ENCODE results near the gene HDAC11.

DNA sequence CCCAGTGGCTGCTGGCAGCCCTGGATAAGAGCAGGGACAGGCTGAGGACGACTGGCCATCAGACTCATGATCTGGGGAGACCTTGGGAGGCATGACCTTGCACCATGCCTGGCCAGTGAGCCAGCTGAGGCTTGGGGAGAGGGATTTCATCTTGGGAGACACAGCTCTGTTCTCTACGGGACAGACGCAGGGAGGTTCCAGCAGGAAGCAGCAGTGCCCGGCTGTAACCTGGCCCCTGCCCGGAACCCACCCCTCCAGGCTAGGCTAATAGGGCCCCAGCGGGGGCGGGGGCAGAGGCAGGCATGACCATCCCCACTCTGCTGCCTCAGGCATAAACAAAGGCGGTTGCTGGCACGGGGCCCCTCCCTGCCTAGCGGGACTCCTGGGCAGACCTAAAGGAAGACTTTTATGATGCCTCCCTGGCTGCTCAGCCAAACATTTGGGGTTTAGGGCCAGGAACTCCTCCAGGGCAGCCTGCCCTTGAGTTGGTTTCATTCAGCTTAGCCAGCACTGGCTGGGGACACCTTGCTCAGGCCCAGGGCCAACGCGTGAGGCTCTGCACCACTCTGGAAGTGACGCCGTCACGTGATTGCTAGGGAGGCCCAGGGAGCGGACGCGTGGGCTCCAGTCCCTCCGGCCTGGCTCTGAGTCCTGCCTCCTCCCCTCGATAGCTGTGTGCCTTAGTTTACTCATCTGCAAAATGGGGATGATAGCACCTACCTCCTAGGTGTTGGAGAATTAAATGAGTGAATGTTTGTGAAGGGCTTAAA, 27.6 kb downstream of the HDAC11 start:
- TF ChIP-seq POLR2AphosphoS5 (IDR thresholded peaks at IDR 0.05; ENCODE audit: borderline replicate concordance, low read depth, low read length) (no peak), EZH2 (IDR thresholded peaks at IDR 0.05) (no peak), FOXP2 (optimal IDR thresholded peaks at IDR 0.05; ENCODE audit: control extremely low read depth, extremely low read length, insufficient read depth) (no peak)
